Astrocyte of the hippocampus (primary cell): ENCODE results near the gene FOXL3.
"Not testable (repeated sequence)": the region's sequence is repeated elsewhere in the genome, so short reads cannot be mapped to it uniquely, and the experiment has no call there.

Experiments used
- DNase-seq: peaks from one replicate; pipeline ENCODE4 v3.0.0; 2011; ENCODE audit warnings: low read depth, low spot score

FOXL3 gene

DNA sequence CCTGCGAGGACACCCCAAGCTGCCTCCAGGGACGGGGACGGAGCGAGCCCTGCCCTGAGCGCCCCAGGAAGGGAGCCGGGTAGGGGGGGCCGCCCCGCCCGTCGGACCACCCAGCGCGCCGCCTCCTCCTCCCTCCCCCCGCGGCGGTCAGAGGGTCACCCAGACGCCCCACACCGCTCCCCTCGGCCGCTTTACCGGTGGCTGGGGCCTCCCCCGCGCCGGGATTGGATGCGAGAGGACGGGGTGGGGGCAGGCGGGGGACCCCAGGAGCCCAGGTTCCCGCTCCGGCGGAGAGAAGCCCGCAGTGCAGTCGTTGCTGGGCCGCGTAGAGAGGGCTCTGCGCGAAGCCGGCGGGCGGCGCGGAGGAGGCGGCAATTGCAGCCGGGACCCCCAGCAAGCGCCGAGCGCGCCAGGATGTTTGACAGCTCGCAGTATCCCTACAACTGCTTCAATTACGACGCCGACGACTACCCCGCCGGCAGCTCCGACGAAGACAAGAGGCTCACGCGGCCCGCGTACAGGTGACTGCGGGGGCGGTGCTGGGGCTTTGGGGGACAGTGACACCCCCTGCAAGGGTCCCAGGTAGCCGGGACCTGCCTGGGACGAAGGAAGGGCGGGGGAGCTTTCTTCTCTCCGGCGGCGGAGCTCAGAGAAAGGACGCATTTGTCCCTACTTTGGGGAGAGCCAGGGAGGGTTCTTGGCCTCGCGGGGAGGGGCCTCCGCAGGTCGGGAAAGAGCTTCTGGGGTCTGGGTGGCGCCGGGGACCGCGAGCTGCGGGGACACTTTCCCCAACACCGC lies at the start of gene FOXL3:
Gene FOXL3 (plus strand): TSS at position 415 of the 798 bp plus-strand sequence. CDS start 0 bp downstream, at position 415.
- DNase-seq, result no peak

DNA sequence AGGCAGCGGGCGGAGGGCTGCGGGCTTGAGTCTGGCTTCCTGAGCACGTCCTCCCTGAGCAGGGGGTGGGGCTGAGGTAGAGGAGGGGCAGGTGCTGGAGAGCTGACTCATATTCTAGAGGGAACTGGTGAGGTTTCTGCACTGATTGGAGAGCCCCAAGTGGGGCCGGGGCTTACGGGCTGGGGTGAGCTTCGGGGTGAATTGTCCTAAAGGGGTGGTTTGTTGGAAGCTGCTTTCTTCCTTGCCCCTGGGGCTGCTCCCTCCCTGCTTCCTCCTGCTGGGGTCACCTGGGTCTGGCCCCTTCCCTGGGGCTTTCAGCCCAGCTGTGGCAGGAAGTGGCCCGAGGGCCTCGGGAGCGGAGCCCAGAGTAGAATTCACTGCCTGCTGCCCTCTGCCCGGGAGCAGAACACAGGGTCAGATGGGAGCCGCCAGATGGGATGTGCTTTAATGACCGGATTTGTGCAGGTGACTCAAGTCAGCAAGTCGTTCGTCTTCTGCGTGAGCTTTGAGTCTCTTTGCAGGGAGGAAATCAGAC lies 49.0 kb upstream of the FOXL3 start:
- DNase-seq, result no peak

DNA sequence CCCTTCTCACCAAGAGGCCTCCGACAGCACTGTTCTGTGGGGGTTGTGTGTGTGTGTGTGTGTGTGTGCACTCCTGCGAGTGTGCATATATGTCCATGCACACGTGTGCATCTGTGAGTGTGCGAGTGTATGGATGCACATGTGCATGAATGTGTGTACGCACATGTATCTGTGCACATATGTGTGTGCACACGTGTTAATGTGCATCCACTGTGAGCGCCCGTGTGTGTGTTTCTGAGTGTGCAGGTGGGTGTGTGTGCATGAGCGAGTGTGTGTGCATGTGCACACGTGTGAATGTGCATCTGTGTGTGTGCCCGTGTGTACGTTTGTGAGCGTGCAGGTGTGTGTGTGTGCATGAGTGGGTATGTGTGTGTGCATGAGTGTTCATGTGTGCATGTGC lies 48.5 kb upstream of the FOXL3 start:
- no peak for DNase-seq

DNA sequence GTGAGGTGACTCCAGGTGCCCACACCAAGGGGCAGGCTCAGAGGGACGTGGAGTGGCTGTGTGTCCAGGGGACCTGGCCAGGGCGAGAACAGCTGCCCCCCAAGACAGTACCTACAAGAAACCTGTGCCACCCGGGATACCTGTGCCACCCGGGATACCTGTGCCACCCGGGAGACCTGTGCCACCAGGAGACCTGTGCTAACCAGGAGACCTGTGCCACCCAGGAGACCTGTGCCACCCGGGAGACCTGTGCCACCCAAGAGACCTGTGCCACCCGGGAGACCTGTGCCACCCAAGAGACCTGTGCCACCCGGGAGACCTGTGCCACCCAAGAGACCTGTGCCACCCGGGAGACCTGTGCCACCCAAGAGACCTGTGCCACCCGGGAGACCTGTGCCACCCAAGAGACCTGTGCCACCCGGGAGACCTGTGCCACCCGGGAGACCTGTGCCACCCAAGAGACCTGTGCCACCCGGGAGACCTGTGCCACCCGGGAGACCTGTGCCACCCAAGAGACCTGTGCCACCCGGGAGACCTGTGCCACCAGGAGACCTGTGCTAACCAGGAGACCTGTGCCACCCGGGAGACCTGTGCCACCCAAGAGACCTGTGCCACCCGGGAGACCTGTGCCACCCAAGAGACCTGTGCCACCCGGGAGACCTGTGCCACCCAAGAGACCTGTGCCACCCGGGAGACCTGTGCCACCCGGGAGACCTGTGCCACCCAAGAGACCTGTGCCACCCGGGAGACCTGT lies 47.0 kb upstream of the FOXL3 start:
- DNase-seq, result not testable (repeated sequence)

DNA sequence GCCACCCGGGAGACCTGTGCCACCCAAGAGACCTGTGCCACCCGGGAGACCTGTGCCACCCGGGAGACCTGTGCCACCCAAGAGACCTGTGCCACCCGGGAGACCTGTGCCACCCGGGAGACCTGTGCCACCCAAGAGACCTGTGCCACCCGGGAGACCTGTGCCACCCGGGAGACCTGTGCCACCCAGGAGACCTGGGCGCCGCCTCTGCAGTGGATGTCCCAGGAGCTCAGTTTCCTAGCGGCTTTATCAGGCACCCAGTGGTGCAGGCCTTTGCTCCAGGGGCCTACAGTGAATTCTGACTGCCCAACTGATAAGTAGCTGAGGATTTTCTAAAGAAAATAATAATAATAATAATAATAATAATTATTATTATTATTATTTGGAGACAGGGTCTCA lies 46.4 kb upstream of the FOXL3 start:
- DNase-seq, result not testable (repeated sequence)

DNA sequence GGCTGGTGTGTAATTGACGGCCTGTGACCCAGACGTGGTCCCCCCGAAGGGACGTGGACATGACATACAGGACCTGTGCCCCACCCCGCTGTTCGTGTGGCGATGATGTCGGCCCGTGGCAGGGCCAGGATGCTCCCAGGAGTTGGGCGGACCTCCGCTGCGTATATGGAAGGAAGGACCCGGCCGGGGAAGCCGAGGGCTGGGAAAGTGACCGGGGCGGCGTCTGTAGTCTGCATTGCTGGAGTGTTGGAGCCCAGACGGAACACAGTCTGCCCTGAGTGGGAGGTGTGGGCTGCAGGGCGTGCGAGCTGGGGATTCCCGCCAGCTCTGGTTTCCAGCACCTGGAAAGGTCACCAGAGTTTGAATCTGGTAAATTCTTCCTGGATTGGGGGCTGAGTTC lies 45.0 kb upstream of the FOXL3 start:
- no peak for DNase-seq

DNA sequence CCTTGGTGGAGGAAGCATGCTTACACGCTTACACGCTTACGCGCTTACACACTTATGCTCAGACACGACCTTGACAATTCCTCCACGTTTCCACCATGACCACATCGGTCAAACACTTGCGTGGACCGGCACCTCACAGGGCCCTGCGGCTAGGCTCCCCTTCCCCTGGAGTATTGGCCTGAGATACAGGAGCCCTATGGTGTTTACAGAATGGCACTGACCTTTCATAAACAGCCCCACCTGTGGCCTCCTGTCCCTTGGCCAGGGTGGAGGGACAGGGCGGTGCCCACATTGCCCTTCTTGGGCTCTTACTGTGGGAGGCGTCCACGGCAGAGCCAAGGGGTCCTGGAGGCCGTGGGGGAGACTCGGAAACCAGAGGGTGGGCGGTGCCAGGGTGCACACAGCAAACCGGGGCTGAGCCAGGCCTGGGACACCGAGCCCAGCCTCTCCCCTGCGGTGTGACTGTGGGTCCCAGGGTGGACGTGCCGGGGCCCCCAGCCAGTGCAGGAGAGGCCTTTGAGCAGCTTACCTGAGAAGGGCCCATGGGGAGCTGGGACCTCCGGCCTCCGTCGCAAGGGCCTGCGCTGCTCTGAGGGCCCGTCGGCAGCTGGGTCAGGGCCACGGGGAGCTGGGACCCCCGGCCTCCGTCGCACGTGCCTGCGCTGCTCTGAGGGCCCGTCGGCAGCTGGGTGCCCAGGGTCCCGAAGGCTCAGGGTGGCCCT lies 44.2 kb upstream of the FOXL3 start:
- DNase-seq, result no peak

DNA sequence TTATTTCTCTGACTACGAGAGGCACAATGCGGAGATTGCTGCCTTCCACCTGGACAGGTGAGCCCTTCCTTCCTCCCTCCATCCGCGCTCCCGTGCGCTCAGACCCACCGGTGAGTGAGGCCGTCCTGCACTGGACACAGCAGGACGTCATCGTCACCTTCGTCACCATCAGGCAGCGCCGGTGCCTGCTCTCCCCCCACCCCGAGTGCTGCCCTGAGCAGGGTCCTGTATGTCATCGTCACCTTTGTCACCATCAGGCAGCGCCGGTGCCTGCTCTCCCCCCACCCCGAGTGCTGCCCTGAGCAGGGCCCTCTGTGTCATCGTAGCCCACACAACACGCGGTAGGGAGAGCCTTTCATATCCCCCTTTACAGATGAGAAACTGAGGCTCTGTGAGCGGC lies 43.5 kb upstream of the FOXL3 start:
- DNase-seq, result no peak

DNA sequence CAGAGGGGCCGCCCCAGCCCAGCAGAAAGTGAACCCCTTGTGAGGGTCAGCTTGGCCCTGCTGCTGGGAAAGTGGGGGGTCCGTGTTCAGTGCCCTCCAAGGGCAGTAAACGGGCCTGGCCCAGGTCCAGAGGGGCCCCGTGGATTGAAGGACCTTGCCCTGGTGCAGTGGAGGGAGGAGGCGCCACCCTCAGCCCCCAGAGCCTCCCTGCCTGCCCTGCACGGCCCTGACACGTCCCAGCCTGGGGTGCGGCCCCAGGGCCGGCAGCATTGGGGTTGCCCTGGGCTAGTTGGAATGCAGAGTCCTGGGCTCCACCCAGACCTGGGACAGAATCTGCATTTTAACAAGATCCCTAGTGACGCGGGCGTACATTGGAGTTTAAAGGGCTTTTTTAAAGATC lies 42.8 kb upstream of the FOXL3 start:
- DNase-seq, result no peak

DNA sequence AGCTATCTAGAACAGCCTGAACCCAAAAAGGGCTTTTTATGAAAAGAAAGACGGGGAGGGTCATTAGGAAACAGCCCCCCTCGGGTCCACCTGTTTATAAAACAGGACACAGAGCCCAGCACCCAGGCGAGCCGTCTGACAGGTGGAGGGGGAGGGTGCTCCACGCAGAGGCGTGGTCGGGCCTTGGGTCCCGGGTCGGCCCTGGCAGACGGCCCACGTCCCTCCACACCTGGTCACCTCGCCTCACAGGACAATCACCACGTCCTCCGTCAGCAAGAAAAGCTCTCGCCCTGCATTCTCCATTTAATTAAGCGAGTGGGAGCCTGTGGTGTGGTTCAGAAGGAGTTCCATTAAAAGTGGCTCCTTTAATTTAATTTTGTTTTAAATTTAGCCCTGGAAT lies 42.3 kb upstream of the FOXL3 start:
- no peak for DNase-seq

DNA sequence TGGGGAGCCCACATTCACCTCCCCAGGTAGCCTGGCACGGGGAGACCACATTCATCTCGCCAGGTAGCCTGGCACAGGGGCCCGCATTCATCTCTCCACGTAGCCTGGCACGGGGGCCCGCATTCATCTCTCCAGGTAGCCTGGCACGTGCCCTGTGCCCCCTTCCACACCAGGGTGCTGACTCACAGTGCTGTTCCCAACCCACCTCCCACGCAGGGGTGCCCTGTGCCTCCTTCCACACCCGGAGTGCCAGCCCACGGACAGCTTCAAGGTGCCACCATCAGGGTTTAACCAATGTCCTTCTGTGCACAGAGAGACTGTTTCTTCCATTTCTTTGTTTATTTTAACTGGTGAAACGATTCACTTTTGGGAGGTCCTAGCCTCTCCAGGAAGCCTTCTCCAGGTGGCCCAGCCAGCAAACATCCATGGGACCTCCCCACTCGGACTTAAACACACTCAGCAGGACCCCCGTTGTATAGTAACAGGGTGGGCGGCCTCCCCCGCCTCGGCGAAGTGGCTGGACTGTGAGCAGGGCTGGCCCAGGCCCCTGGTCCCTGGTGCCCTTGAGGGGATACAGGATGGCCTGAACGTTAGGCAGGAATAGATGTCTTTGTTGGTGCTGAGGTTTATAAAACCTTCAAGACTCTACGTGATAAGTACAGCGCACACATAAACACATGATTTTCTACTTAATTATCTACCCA lies 41.1 kb upstream of the FOXL3 start:
- DNase-seq, result no peak

DNA sequence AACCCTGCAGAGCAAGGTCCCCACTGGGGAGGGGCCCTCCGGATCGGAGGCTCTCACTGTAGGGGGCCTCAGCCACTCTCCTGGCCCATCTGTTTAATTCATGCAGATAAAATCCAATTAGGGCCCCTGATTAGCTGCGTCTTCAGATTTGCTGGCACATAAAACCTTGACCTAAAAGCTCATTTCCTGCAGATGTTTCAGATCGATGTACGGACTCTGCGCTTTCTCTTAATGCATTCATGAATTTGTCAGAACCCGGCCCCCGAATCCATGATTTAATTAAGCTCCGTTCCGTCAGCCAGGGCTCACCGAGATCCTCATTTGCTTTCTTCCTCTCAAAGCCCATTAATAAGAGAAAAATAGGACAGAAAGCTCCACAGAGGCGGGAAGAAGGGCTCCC lies 40.0 kb upstream of the FOXL3 start:
- DNase-seq, result no peak

DNA sequence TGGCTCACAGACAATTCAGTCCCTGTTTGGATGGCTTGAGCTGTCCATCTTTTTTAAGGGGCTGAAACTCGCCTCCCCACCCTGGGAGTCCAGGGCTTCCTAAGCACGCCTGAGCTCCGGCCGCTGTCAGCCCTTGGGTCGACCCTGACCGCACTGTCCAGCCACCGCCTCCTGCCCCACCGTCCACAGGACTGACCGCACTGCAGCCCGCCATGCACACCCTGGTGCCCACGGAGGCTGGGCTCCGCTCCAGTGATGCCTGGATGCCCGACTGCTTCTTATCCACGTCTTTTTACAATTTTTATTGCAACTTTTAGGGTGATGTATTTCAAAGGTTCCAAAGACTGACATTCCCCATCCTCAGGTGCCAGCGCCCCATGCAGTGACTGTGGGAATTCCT lies 39.4 kb upstream of the FOXL3 start:
- DNase-seq, result no peak

DNA sequence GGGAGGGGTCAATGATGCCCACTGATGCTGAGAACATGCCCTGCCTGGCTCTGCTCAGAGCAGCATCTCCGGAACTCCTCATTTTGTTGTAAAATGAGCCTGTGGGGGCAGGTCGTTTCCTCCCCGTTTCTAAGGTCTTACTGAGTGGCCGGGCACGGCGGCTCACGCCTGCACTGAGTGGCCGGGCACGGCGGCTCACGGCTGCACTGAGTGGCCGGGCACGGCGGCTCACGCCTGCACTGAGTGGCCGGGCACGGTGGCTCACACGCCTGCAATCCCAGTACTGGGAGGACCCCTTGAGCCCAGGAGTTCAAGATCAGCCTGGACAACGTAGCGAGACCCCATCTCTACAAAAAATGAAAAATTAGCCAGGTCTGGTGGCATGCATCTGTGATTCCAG lies 39.0 kb upstream of the FOXL3 start:
- no peak for DNase-seq

DNA sequence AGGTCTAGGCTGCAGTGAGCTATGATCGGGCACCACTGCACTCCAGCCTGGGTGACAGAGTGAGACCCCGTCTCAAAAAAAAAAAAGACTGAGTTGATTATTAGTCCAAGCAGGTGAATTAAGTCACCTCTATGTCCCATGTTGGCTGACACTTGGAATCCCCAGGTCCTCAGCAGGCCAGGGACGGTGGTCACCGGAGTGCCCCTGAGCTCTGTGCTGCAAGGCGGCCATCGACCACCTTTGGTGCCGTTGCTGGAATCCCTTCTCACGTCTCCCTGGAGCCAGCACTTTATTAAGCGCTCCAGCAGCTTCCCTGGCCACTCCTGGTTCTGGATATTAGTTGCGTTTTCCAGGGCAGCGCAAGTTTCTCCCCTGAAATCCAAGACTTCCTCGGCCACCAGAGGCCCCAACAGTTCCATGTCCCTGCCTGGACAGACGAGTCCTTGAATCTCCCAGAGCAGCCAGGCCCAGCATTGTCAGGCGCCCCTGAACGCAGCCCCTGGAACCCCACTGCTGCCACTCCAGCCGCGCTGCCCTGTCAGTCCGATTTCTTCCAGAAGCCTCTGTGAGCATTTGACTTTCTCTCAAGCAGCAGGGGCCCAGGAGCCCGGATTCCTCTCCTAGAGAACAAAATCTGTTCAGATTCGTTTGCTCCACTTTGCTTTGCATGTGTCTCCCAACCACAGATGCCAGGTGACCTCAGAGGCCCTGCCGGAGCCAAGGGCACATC lies 38.4 kb upstream of the FOXL3 start:
- DNase-seq, result no peak

DNA sequence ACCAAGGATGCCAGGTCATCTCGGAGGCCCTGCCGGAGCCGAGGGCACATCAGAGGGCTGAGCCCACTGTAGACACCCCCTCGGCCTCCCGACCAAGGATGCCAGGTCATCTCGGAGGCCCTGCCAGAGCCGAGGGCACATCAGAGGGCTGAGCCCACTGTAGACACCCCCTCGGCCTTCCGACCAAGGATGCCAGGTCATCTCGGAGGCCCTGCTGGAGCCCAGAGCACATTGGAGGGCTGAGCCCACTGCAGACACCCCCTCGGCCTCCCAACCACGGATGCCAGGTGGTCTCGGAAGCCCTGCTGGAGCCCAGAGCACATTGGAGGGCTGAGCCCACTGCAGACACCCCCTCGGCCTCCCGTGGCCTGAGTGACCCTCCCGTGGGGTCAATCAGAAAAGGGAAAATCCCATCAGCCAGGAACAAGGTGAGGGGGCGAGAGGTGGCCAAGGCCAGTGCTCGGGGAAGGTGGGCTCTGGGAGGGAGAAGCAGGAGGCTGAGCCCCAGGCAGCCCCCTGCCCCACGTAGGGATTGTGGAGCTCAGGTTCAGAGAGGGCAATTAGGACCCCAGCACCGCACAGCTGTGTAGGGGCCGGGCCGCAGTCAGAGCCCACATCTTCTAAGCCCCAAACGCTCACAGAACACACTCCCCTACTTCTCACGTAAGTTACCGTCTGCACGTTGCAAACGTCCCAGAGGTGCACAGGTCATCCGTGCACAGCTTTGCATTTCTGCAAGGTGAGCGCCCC lies 37.6 kb upstream of the FOXL3 start:
- no peak for DNase-seq

DNA sequence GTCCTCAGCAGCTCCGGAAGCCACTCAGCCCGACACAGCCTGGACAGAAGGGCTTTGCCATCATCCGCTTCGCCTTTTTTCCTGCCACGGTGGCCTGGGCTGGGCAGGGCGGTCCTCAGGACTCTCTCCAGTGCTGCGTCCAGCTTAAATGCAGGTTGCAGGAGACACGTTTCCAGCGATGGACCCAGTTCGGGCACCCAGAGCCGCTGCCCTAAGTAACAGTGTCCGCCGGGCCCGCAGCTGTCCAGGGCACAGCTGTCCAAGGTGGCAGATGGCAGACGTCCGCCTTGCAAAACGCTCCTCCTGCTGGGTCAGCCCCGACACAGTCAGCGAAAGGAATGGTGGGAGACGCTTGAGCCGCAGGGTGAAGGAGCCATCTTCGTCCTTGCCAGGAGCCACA lies 37.0 kb upstream of the FOXL3 start:
- no peak for DNase-seq

DNA sequence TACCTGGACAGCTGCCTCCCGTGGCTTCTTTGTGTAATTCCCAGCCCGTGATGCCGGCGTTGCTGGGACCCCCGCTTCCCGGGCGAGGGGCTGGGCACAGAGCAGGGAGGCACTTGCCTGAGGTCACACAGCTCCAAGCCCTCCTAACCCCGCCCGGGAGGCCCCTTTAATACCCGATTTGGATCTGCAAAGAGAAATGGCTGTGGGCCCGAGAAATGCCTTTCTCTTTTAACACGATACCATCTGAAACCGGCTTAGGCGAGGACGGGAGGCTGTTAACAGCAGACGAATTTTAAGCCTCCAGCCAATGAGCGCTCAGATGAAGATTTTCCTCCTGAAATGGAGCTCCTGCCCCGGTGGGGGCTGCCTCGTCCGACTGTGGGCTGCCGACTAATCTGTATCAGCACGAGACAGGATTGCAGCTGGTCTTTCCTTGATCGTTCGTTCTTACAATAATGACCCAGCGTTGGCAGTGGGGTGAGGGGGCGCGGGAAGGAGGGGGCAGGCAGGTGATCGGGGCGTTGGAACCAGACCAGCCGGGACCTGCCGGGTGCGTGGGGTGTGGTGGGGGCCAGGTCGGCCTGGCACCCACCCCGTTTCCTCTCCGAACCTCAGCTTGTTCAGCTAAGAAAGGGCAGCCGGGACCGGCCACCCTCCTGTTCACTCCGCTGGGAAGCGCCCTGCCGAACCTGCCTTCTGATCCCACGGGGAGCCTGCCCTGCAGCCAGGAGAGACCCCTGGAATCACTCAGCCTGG lies 36.2 kb upstream of the FOXL3 start:
- DNase-seq, result no peak

DNA sequence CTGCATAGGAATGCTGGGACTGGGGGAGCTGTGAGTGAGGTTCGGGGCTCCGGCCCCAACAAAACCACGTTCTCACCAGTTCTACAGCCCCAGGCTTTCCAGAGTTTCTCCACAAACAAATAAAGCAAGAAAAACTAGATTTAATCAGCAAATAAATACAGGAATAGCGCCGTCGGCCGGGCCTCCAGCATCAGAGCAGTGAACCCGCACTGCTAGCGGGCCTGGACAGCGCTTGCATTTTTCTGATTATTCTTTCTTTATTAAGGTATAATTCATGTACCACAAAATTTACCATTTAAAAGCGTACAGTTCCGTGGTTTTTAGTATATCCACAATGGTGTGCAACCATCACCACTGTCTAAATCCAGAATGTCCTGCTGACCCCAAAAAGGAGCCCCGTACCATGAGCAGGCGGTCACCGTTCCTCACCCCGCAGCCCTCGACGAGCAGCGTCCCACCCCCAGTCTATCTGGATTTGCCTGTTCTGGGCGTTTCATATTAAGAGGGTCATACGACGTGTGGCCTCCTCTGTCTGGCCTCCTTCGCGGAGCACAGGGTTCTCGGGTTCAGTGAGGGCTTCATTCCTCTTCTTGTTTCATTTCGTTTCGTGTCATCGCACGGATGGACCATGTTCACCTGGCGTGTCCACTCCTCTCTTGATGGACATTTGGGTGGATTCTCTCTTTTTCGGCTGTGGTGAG lies 35.5 kb upstream of the FOXL3 start:
- no peak for DNase-seq
